GM18858 (cell line): ENCODE results near the gene TTLL10.

Experiments used
- ATAC-seq: cut with Tn5 transposase; IDR thresholded peaks from one replicate; pipeline ENCODE4 v1.9.1; 2021; ENCODE audit not compliant: unreplicated experiment

The TTLL10 gene

DNA sequence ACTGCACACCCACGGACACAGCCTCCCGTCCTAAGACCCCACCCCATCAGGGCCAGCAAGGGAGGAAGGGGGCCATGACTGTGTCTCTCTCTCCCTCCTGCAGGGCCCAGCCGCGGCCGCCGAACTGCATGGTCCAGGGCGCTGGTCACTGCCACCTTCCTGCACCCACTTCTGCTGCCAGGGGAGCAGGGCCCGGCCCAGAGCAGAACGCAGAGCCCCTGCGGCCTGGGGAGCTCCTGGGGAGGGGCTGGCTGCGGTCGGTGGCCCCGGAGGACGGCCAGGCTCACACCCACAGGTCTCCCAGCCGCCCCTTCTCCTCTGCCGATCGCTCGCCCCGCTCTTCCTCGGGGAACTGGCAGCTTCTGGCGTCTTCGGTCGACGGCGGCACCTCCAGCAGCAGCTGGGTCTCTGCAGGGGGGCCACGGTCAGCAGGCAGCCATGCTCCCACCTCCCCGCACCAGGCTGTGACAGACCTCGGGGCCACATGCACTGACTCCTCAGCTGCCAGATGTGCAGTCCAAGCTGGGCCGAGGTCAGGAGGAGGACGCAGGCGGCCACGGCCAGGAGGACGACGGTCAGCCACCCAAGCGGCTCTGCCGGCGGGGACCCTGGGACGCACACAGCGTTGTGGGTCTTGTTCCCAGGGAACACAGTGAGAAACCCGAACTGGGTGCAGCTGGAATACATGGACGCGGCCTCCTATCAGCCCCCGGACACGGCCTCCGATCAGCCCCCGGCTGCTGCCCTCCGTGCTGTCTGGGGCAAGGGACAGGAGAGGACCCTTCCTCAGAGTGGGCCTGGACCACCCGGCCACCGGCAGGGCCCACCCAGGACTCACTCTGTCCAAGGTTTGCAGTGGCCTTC, 30.1 kb downstream of the TTLL10 start:
- no peak for ATAC-seq

- no peak for ATAC-seq
Measured at GRCh38 chr1:1204425-1204920, 30.8 kb downstream of the TTLL10 start.

- ATAC-seq = no peak
Measured at GRCh38 chr1:1204998-1205768, 31.5 kb downstream of the TTLL10 start.

- ATAC-seq = no peak
Measured at GRCh38 chr1:1205769-1206375, 32.2 kb downstream of the TTLL10 start.

GRCh38 chr1:1206376-1206965, 32.8 kb downstream of the TTLL10 start, which contains the start of gene TNFRSF18:
Gene TNFRSF18 (minus strand): TSS chr1:1206592. CDS start chr1:1206571, 21 bp downstream.
- ATAC-seq = no peak

GRCh38 chr1:1206966-1207531, 33.4 kb downstream of the TTLL10 start:
- ATAC-seq = no peak

GRCh38 chr1:1207571-1207892, 33.9 kb downstream of the TTLL10 start:
- no peak for ATAC-seq

- ATAC-seq = no peak
Measured at GRCh38 chr1:1208713-1209433, 35.2 kb downstream of the TTLL10 start.

DNA sequence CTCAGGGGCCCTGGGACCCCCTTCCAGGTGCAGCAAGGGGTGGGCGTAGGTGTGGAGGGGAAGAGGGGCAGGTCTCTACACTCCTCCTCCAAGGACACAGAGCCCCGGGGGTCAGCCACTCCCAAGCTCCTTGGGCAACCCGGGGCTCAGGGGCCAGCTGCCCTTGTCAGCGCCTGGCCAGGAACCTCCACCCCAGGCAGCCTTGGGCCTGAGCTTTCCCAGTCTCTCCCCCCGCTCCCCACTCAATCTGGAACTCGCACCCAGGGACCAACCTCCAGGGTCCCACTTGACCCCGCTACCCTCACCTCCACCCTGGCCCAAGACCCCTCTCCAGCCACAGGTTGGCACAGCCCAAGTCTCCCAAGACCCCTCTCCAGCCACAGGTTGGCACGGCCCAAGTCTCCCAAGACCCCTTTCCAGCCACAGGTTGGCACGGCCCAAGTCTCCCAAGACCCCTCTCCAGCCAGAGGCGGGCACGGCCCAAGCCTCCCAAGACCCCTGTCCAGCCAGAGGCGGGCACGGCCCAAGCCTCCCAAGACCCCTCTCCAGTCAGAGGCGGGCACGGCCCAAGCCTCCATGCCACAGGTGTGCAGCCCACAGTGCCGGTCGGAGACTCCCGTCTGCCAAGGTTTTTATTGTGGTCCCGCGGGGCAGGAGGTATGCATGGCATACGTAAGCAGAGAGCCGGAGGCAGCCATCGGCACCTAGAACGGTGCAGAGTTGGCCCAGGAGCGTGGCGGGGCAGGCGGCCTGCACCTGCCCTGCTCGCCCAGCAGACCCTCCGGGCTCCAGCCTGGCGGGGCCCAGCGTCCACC, 37.3 kb downstream of the TTLL10 start:
- ATAC-seq = no peak

DNA sequence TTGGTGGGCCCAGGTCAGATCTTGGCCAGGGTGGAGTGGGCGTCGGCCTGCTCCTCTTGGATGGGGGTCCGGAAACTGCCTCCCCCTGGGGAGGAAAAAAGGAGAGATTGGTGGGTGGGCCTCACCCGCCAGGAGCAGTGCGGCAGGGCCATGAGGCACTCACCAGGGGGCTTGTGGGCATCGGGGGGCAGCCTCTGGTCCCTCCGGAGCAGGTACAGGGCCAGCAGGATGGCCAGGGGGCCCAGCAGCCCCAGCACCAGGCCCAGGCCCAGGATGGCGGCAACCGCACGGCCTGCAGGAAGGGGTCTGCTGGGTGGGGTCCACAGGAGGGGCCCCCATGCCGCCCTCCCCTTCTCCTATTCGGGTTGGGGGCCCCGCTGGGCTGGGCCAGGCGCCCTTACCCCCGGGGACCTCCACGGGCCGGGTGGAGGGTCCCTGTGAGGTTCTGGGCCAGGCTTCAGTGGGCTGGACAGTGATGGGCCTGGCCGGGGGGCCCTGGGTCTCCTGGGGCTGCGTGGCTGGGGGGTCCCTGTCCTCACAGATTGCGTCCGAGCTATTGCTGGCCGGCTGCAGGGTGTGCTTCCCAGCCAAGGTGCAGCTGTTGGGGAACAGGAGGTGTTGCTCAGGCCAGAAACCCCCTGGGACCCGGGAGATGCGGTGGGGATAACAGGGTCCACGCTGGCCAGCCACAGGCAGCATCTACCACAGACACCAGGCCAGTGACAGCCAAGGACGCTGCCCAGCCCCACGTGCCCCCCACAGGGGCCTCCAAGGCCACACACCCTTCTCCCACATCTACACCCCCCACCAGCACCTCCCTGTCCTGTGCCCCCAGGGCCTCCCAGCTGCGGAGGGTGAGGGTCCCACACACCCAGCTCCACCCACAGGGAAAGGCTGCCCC, 38.1 kb downstream of the TTLL10 start:
- ATAC-seq = no peak

DNA sequence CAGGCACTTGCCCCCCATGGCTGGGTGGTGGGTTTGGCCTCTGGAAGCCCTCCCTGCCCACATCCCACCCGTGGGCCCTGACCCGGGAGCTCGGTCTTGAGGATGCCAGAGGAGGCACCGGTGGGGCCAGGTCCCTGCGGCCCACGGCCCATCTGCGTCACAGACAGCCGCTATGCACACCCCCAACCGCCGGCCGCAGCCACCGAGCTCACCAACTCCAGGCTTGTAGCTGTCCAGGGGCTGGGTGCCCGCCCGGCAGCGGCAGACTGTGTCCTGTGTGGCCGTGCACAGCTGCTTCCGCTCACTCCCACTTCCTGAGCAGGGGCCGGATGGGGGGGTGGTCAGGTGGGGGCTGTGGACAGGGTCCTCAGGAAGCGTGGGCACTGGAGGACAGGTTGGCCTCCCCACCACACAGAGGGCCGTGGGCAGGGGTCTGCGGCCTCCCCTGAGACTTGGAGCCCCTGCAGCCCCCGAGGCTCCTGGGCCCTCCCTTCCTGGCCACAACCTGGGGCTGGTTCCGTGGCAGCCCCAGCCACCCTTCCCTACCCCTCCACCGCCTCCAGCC, 39.2 kb downstream of the TTLL10 start:
- ATAC-seq = no peak

GRCh38 chr1:1213345-1214265, 39.9 kb downstream of the TTLL10 start, which contains the start of gene TNFRSF4:
Gene TNFRSF4 (minus strand): TSS chr1:1214153. CDS start chr1:1214127, 26 bp downstream.
- ATAC-seq = no peak

GRCh38 chr1:1215080-1215676, 41.5 kb downstream of the TTLL10 start:
- ATAC-seq = no peak

DNA sequence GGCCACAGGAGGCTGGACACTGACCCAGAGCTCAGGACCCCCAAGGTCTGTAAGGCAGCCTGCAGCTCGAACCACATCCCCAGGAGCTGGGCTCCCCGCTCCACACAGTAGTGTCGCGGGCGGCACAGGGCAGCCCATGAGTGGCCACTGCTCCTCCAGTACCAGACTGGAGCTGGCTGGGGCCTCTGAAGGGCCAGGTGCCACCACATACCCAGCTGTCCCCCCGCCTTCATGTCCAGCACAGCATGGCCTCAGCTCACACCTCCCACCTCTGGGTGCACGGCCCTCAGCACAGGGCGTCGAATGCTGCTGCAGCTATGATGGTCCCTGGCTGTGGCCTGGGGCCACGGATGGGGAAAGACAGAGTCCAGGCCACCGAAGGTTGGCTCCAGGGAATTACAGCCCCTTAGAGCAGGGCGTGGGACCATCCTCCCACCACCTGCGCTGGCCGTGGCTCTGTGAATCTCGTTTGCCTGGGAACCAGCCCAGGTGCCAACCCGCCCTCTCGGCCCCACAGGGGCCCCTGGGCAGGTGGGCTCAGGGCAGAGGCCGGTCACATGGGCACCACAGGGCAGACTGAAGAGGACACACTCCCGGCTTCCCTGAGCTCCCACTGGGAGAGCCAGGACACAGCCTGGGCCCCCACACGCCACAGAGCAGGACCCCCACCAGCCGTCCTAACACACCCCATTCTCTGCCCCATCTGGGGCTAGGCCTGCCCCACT, 42.4 kb downstream of the TTLL10 start:
- no peak for ATAC-seq

DNA sequence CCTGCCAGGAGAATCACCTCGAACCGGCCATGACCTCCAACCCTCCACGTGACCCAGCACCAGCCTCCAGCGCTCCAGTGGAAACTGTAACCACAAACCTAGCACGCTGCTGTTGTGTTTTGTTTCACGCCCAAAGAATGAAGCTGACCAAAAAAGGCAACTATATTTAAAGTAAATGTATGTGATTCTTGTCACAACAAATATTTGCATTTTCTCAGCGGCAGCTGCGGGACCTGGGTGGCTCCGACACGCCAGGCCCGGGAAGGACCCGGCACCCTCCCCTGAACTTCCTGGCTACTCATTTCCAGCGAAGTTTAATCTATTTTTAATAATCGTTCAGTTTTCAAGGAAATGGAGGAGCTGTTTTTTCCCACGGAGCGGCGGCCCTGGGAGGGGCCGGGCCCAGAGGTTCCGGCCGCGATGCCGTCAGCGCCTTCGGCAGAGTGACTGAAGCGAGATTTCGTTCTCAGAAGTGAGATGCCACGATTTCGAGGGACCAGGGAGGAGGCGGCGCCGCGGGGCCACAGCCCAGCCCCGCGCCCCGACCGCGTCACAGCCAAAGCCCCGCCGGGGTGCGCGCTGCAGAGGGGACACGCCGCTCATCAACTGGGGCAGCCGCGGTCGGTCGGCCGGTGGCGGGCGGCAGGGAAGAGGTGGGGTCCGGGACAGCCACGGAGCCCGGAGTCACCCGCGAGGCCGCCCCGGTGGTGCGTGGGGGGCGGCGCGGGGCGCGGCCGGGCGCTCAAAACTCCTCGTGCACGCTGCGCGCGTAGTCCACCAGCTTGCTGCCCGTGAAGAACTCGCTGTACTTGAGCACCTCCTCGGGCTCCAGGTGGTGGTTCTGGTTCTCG, 43.3 kb downstream of the TTLL10 start:
- no peak for ATAC-seq
